Measurements from ENCODE around the gene TMPRSS3.

TMPRSS3 gene

DNA sequence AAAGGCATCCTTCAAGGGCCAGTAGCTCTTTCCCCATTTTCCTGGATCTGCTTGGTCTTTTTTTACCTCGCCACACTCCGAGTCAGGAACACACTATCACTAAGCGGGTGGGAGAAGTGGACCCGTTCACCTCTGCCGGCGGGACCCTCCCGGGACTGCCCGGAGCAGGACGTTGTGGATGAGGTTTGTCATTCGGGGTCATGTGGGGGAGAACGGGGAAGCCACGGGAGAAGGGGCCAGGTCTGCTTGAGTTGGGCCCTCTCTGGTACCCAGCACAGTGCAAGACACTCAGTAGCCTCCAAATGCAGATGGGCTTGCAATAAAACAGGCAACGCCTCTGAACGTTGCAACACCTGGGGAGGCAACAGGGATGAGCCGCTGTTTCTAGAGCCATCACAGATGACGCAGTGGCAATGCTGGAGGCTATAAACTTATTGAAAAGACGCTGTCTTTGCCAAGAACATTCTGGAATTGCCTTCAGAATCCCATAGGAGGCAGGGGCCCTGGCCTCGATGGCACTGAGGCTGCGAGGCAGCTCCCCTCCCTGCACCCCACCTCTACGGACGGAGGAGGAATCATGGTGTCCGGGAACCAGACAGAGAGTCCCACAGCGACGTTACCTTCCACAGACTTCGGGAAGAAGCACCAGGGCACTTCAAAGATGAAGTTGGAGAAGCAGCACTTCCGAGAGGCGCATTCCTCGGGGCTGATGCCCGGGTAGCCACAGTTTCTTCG, 48.8 kb downstream of the TMPRSS3 start:
- intact Hi-C loops (cut with micrococcal nuclease), result no loop called here
- no peaks in the 10 kb centered on the region for H3K9me3 Mint-ChIP-seq

DNA sequence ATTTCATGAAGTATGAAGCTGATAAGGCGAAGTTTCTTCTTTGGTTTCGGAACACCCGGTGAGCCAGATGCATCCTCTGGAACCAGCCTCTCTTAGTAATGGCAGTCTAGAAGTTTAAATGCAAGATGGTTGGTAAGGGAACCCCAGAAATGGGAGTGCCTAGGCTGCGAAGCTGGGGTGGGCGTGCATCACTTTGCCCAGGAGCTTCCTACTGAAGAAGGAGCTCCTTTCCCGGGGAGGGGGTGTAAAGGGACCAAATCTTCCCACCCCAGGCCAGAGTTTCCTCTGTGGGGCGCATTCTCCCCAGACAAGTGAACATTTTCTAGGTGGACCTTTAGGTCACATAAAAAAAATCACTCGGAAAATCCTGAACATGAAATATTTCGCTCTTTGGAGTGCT, 49.4 kb downstream of the TMPRSS3 start:
- H3K9me3 Mint-ChIP-seq, result no peaks in the 10 kb centered on the region
- H3K4me1 Mint-ChIP-seq (ENCODE audit: low read depth), result no peaks in the 10 kb centered on the region
- H3K36me3 Mint-ChIP-seq (ENCODE audit: low read depth), result no peaks in the 10 kb centered on the region
- intact Hi-C loops (cut with micrococcal nuclease), result no loop called here
- no peaks in the 10 kb centered on the region for H3K27me3 Mint-ChIP-seq
- no peak overlapping the region for H3K4me3 Mint-ChIP-seq
- no peak overlapping the region for H3K27ac Mint-ChIP-seq

More for the DNA sequence above, 48.8 kb downstream of the TMPRSS3 start:
- no peak overlapping the region for H3K27ac Mint-ChIP-seq
- no peak overlapping the region for H3K4me3 Mint-ChIP-seq
- H3K36me3 Mint-ChIP-seq (ENCODE audit: low read depth), result no peaks in the 10 kb centered on the region
- H3K27me3 Mint-ChIP-seq, result no peaks in the 10 kb centered on the region
- H3K4me1 Mint-ChIP-seq (ENCODE audit: low read depth), result no peaks in the 10 kb centered on the region

DNA sequence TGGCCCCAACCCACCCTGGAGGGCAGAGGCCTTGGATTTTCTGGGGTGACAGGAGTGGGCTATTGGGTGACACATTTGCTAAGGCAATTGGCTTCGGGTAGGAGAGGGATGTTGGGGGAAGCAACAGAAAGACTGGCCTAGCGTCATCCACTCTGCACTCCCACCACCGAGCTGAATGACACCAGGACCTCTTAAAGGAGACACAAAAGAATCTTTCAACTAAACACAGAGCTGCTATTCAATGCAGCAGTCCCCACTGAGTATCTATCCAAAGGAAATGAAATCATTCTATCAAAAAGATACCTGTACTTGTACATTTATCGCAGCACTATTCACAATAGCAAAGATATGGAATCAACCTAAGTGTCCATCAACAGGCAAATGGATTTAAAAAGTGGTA, 51.2 kb downstream of the TMPRSS3 start:
- H3K27me3 Mint-ChIP-seq, result no peaks in the 10 kb centered on the region
- no peaks in the 10 kb centered on the region for H3K36me3 Mint-ChIP-seq (ENCODE audit: low read depth)
- H3K4me3 Mint-ChIP-seq, result no peak overlapping the region
- H3K4me1 Mint-ChIP-seq (ENCODE audit: low read depth), result no peaks in the 10 kb centered on the region
- intact Hi-C loops (cut with micrococcal nuclease), result no loop called here
- H3K9me3 Mint-ChIP-seq, result no peaks in the 10 kb centered on the region
- no peak overlapping the region for H3K27ac Mint-ChIP-seq

DNA sequence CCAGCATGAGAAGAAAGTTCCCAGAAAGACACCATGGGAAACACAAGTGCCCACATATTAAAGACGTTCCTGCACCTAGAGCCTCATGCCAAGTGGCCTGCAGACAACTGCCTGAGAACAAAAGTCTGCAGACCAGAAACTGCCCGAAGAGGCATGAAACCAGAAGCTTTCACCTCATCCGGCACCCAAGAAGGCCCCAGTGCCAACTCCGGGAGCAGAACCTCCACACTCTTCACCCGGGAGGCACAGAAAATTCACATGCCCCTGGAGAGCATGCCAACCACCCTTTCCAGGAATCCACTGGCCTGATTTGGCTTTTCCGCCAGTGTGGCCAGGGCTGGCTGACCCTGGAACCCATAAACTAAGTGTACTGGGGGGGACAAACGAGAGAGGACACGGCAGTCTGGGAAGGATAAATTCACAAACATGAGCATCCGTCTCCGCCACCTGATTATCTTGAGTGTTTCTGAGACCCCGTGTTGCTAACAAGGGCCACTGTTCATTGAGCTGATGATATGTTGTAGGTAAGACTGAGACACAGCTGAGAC, 51.8 kb downstream of the TMPRSS3 start:
- intact Hi-C loops (cut with micrococcal nuclease), result no loop called here
- Mint-ChIP-seq H3K36me3 (ENCODE audit: low read depth) (no peaks in the 10 kb centered on the region), H3K27me3 (no peaks in the 10 kb centered on the region), H3K4me1 (ENCODE audit: low read depth) (no peaks in the 10 kb centered on the region), H3K27ac (no peak overlapping the region), H3K4me3 (no peak overlapping the region), H3K9me3 (no peaks in the 10 kb centered on the region)

DNA sequence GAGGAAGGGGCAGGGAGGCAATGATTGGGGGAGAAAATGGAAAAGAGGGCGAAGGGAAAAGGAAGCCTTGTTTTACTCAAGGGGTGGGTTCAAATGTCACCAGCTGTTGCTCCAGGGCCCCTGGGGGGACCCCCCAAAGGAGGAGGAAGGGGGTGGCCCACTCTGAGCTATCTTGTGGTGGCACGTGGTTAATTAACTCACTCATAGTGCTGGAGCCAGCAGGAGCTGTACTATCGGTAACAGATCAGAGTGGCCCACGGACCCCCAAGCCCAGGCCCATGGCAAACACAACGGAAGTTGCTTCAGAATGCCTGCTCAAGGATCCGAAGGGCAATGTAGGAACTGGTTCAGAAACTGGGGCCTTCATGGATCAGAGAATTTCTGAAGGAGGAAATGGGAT, 52.3 kb downstream of the TMPRSS3 start:
- intact Hi-C loops (cut with micrococcal nuclease), result no loop called here
- Mint-ChIP-seq H3K36me3 (ENCODE audit: low read depth) (no peaks in the 10 kb centered on the region), H3K4me3 (no peak overlapping the region), H3K27ac (no peak overlapping the region), H3K9me3 (no peaks in the 10 kb centered on the region), H3K27me3 (no peaks in the 10 kb centered on the region), H3K4me1 (ENCODE audit: low read depth) (no peaks in the 10 kb centered on the region)

DNA sequence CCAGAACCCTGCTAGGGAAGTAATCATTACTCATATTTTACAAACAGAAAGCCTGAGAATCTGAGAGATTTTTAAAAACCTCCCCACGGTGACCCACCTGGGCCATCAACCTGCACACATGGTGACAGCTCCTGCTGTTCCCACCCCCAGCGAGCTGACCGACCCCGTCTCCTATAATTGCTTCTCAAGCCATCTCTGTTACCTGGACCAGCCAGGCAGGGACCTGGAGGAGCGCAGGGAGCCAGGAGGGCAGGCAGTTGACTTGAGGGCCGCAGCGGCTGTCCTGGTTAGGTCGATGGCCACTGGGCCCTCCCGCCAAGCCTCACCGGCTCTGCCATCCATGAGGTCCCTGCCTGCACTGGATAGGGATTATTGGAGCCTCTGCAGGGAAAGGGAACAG, 52.8 kb downstream of the TMPRSS3 start:
- Mint-ChIP-seq H3K4me1 (ENCODE audit: low read depth) (no peaks in the 10 kb centered on the region), H3K36me3 (ENCODE audit: low read depth) (no peaks in the 10 kb centered on the region), H3K9me3 (no peaks in the 10 kb centered on the region), H3K4me3 (no peak overlapping the region), H3K27ac (no peak overlapping the region), H3K27me3 (no peaks in the 10 kb centered on the region)
- intact Hi-C loops (cut with micrococcal nuclease), result no loop called here

DNA sequence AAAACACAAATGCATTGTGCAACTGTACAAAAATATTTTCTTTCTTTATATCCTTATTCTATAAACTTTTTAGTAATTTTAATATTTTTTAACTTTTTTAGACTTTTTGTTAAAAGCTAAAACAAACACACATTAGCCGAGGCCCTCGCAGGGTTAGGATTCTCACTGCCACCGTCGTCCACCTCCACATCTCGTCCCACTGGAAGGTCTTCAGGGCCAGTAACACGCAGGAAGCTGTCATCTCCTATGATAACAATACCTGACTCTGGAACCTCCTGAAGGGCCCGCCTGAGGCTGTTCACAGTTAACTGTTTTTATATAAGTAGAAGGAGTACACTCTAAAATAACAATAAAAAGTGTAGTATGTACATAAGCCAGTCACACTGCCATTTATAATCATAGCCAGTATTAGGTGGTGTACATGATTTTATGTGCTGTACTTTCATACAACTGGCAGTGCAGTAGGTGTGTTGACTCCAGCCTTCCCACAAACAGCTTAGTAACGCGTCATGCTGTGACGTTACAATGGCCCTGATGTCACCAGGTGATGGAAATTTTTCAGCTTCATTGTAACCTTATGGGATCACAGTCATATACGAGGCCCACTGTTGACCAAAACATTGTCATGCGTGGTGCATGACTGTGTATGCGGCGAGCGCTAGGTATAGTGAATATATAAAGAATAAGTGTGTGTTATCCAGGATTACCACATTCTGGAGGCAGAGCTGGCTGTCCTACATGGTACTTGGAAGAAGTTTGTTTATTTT, 53.9 kb downstream of the TMPRSS3 start:
- no peak overlapping the region for H3K27ac Mint-ChIP-seq
- no peaks in the 10 kb centered on the region for H3K36me3 Mint-ChIP-seq (ENCODE audit: low read depth)
- no peaks in the 10 kb centered on the region for H3K9me3 Mint-ChIP-seq
- intact Hi-C loops (cut with micrococcal nuclease), result no loop called here
- peaks cover 5% of the 10 kb centered on the region for H3K4me1 Mint-ChIP-seq (ENCODE audit: low read depth)
- peaks cover 6% of the 10 kb centered on the region for H3K27me3 Mint-ChIP-seq
- H3K4me3 Mint-ChIP-seq, result no peak overlapping the region

DNA sequence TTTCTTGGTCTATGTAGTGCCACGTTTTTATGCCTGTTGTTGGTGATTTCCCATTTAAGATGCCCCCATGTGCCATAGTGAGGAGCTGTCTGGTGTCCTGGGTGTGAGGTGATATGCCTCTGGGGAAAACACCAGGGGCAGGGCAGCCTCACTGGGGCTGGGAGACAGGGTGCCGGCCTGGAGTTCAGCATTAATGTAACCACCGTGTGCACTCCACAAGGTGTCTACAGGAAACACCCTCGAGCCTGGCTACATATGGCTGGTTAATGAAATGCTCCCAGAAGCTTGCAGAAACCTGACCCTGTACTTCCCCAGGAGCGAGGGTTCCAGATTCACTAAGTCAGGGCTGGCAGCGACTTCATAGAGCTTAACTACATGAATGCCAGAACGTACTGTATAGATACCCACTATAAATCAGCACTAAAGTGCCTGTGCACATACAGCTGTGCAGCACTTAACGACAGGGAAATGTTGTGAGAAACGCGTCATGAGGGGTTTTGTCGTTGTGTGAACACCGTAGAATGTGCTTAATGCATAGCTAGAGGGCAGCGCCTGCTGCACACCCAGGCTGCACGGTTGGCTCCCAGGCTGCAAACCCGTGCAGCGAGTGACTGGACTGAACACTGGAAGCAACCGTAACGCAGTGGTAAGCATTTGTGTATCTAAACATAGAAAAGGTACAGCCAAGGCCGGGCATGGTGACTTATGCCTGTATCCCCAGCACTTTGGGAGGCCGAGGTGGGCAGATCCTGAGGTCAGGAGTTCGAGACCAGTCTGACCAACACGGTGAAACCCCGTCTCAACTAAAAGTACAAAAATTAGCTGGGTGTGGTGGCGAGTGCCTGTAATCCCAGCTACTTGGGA, 55.4 kb downstream of the TMPRSS3 start:
- H3K4me1 Mint-ChIP-seq (ENCODE audit: low read depth), result peaks cover 5% of the 10 kb centered on the region
- H3K27me3 Mint-ChIP-seq, result peaks cover 12% of the 10 kb centered on the region
- no peaks in the 10 kb centered on the region for H3K36me3 Mint-ChIP-seq (ENCODE audit: low read depth)
- H3K9me3 Mint-ChIP-seq, result no peaks in the 10 kb centered on the region
- no peak overlapping the region for H3K27ac Mint-ChIP-seq
- intact Hi-C loops (cut with micrococcal nuclease), result no loop called here
- H3K4me3 Mint-ChIP-seq, result no peak overlapping the region

DNA sequence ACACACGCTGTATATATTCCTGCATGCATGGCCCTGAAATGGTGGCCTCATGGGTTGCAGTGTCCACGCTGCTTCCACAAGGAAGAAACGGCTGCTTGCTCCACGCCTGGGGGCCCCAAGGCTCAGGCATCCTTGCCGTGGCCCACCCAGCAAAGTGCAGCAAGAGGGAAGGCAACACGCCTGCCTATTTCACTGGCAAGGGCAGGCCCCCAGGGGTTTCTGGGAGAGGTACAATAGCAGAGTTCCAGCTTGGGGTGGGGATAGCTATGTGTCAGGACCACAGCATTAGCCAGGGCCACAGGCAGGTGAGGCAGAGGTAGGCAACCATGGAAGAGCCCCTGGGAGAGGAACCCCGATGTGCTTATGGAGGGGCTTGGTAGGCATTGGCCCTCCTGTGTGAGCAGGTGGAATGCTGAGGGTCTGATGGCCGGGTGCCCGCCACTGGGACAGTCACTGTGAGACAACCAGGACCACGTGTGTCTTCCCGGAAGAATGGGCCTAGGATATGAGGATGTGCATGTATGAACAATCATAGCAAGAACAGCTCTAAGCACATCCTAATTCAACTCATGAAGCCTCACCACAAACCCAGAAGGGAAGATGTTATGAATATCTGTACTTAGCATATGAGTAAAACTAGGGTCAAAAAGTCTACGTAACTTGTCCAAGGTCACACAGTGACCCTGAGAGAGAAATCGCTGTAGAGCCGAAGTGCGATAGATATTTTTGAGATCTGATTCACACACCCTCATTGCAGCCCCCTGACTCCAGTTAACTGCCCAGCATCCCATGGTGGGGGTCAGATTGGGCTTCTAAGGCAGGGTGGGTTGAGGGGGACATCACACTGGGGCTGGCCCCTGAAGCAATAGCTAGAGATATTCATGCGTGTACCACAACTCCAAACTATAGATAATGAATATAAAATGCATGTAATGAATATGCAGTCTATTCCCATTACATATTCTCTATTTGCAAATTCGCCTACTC, 56.8 kb downstream of the TMPRSS3 start:
- Mint-ChIP-seq H3K9me3 (no peaks in the 10 kb centered on the region), H3K4me1 (ENCODE audit: low read depth) (peaks cover 5% of the 10 kb centered on the region), H3K27ac (no peak overlapping the region), H3K27me3 (peaks cover 12% of the 10 kb centered on the region), H3K36me3 (ENCODE audit: low read depth) (no peaks in the 10 kb centered on the region), H3K4me3 (no peak overlapping the region)
- intact Hi-C loops (cut with micrococcal nuclease), result loop anchor here (10.0 kb wide), 1 partner anchor 106 kb away; no protein-coding TSS in a partner anchor

DNA sequence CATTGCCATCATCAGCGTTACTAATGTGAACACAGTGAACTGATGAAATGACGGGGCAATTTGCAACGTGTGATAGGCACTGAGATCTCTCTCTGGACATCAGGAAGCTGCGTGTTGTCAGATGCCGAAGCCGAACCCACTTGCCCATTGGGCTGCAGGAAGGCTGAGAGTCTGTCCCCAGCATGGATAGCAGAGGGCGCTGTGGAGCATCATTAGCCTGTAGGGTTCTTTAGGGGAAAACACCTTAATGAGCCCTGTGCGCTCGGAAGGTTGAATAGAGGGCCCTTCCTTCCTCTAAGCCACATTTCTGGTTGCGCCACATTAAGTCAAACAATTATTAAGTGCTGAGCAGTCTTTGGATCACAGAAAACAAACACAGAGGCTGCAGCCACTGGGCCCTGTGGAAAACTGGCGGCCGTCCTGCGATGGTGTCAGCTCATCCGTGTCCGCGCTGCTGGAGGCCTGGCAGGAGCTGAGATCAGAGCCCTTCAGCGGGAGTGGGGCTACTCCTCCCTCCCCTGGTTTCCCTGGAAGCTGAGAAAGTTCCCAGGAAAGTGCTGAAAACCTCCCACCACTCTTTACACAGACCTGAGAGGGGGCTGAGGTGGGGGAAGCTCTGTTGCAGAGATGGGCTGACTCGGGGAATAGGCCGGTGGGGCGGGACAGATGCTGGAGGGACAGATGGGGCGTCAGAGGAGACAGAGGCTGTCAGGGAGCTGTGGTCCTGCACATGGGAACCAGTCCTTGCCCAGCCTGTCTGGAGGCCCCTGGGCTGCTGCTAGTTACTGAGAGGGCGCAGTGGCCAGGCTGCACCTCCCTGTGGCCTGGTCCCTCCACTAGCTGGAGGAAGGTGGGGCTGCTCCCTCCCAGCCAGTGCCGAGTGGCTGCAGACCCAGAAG, 57.8 kb downstream of the TMPRSS3 start:
- Mint-ChIP-seq H3K4me1 (ENCODE audit: low read depth) (peaks cover 5% of the 10 kb centered on the region), H3K9me3 (no peaks in the 10 kb centered on the region), H3K4me3 (no peak overlapping the region), H3K36me3 (ENCODE audit: low read depth) (no peaks in the 10 kb centered on the region), H3K27me3 (peaks cover 15% of the 10 kb centered on the region), H3K27ac (no peak overlapping the region)
- intact Hi-C loops (cut with micrococcal nuclease), result loop anchor here (10.0 kb wide), 1 partner anchor 107 kb away; no protein-coding TSS in a partner anchor

DNA sequence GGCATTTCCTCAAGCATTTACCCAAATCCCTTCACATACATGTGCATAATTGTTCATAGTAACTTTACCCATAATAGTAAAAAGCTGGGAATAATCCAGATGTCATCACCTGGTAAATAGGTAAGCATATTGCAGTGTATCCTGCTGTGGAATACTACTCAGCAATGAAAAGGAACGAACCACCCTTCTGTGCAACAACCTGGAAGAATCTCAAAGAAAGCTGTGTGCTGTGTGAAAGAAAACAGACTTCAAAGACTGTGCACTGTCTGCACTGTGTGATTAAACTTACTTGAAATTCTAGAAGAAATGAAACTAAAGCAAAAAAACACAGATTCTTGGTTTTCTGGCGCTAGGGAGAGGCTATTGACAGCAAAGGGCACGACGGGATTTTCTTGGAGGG, 58.6 kb downstream of the TMPRSS3 start:
- no peak overlapping the region for H3K27ac Mint-ChIP-seq

DNA sequence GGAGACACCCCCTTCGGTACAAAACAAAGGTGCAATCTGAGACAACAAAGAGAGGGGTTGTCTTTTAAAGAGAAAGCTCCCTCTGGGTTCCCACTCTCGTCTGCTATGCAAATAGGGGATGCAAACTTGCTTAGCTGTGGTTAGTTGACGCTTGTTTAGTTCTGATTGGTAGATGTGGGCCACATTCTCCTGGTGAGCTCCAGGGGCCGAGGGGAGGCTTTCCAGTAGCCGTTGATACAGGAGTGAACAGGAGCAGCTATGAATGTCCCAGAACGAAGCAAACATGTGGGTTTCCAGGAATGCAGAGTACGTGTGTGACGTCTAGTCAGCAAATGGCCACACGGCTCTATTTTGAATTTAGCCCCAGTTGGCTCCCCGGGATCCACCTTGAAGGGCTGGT, 59.8 kb downstream of the TMPRSS3 start:
- Mint-ChIP-seq H3K9me3 (peaks cover 8% of the 10 kb centered on the region), H3K27me3 (peaks cover 19% of the 10 kb centered on the region)
- intact Hi-C loops (cut with micrococcal nuclease), result loop anchor here (10.0 kb wide), 1 partner anchor 109 kb away; no protein-coding TSS in a partner anchor

More for the DNA sequence above, 58.6 kb downstream of the TMPRSS3 start:
- Mint-ChIP-seq H3K9me3 (no peaks in the 10 kb centered on the region), H3K4me1 (ENCODE audit: low read depth) (peaks cover 5% of the 10 kb centered on the region), H3K27me3 (peaks cover 19% of the 10 kb centered on the region), H3K4me3 (no peak overlapping the region), H3K36me3 (ENCODE audit: low read depth) (no peaks in the 10 kb centered on the region)
- intact Hi-C loops (cut with micrococcal nuclease), result loop anchor here (10.0 kb wide), 1 partner anchor 108 kb away; no protein-coding TSS in a partner anchor

More for the DNA sequence above, 59.8 kb downstream of the TMPRSS3 start:
- no peak overlapping the region for H3K27ac Mint-ChIP-seq
- no peak overlapping the region for H3K4me3 Mint-ChIP-seq
- H3K36me3 Mint-ChIP-seq (ENCODE audit: low read depth), result no peaks in the 10 kb centered on the region
- peaks cover 5% of the 10 kb centered on the region for H3K4me1 Mint-ChIP-seq (ENCODE audit: low read depth)

All from dendritic cell treated with granulocyte-macrophage colony-stimulating factor and Interleukin-4, amounts not matched to agents 40 ng/mL and 50 ng/mL, for 4 days (primary cell).